GM12874 (cell line): ENCODE measurements around the gene RFX8.

Source experiments
- CTCF ChIP-seq: IDR thresholded peaks from 2 replicates; pipeline ENCODE4 v1.5.1; 2011; ENCODE audit warnings: low read depth, mild to moderate bottlenecking, control low read depth, low read length, moderate library complexity; ENCODE audit not compliant: insufficient read depth

Gene RFX8

GRCh38 chr2:101474731-101475384 lies at the start of gene RFX8:
TSS of gene RFX8 (minus strand) at chr2:101475112. CDS start at chr2:101466848, 8,264 bp downstream.
- TF ChIP-seq CTCF, result no peak

- TF ChIP-seq CTCF, result no peak
These were observed 46.6 kb upstream of the RFX8 start for GRCh38 chr2:101521487-101521886.

- no peak for TF ChIP-seq CTCF
These were observed 45.3 kb upstream of the RFX8 start for GRCh38 chr2:101520246-101520645.

DNA sequence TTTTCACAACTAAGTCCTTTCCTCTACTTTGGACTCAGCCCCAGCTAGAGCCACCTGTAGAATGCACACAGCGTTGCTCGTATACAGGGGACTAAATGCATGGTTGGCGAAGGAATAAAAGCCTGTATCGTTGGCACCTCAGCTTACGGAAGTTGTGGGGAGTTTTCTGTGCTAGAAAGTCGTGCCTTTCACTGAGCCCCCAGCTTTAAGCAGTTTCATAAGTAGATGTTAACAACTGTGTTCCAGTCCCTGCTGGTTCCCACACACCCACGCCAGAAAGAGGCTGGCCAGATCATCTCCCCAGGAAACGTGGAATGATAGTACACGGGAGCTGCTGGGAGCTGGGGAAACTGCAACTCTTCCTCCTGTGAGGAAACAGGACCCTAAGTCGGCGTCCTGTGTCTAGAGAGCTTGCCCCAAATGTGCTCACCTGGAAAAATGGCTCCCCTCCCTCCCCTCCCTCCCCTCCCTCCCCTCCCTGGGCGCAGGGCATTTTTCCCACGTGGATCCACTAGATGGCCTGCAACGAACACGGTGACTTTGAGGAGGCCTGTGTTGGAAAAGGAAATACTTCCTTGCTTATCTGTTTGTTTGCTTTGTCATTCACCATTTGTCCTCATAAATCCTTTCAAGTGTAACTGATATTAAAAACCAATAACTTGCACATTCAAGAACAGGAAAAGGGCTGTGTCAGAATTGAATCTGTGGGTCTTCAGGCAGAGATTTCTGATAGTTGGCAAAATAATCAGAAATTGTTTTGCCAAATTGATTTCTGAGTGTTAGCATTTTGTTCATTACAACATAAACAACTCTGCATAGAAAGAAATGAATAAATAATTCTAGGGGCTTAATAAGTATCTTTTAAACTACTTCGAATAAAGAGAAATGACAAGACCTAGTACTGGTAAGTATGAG lies 43.9 kb upstream of the RFX8 start:
- TF ChIP-seq CTCF, result no peak

DNA sequence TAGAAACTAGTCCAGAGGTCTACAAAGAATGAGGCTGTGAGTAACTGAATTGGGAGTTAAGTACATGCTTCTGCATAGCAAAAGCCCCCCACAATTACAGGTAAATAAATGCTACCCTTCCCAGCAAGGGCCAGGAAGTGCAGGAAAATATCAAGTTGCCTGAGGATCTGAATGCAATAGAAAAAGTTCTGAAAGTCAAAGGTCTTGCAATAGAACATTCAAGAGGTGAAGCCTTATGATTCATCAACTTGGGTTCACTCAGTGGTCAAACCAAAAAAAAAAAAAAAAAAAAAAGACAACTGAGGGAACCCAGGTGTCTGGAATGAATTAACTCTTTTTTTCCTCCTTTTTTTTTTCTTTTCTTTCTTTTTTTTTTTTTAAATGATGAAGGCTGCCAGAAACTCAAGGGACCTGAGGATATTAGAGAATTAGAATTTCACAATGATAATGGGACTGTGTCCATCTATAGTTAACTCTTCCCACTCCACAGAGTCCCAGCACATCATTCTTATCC lies 42.9 kb upstream of the RFX8 start:
- TF ChIP-seq CTCF, result no peak

DNA sequence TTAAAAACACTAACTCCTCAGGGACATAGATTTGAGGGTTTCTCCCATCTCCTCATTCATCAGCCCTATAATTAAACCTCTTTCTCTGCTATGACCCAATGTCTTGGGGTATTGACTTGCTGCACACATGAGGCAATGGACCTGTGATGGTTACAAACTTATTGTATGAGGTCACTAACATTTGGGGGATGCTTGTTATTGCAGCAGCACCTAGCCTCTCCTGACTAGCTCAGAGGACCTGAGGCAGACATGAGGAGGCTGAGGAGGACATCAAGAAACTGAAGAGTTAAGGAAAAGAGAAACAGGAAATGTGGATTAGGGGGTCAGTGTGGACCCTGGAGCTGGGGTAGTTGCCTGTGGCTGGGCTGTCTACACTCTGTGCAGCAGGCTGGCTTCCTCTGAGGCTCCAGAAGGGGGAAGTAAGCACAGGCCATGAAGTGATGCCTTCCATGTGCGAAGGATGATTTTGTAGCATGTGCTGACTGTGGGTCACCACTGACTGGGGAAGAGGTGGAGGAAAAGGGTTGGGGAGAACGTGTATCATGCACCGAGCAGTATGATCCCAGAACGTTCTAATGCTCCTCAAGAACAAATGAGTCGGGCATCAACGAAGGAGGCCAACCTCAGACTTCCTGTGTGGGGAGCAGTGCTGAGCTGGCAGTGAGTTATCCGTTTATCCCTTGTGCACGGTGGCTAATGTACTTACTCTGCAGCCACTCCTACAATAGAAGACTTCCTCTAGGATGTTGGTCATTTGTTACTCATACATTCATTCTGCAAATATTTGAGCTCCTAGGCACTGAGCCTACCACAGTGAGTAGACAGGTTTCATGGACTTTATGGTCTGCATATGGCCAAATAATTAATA lies 42.1 kb upstream of the RFX8 start:
- TF ChIP-seq CTCF, result no peak
